HUES64 (cell line): ENCODE data around the gene TSHR. TPM values are rescaled to one million over a fixed set of nuclear protein-coding genes. Genes with fewer than 3 reads are reported as not detected.
A peak's percentile ranks its signal among the peaks of the same experiment; 100 is the strongest.
"Not testable (repeated sequence)": the region's sequence is repeated elsewhere in the genome, so short reads cannot be mapped to it uniquely, and the experiment has no call there.

Experiments used
- H3K27ac ChIP-seq: 2 replicates; pipeline ENCODE4 v1.7.0; 2013; ENCODE audit warnings: low read depth, low read length, inconsistent platforms
- H3K27me3 ChIP-seq: 2 replicates; pipeline ENCODE4 v1.6.1; 2013; ENCODE audit warnings: mild to moderate bottlenecking, low read length; ENCODE audit not compliant: insufficient read depth
- H3K36me3 ChIP-seq: 2 replicates; pipeline ENCODE4 v1.6.1; 2013; ENCODE audit warnings: mild to moderate bottlenecking, low read length; ENCODE audit not compliant: insufficient read depth
- H3K4me1 ChIP-seq: 2 replicates; pipeline ENCODE4 v1.6.1; 2013; ENCODE audit warnings: mild to moderate bottlenecking, low read length, moderate library complexity; ENCODE audit not compliant: insufficient read depth
- H3K4me3 ChIP-seq: 2 replicates; pipeline ENCODE4 v1.5.1; 2013; ENCODE audit warnings: mild to moderate bottlenecking, low read length, moderate library complexity
- H3K9ac ChIP-seq: 2 replicates; pipeline ENCODE4 v1.6.1; 2013; ENCODE audit warnings: mild to moderate bottlenecking, low read depth, low read length
- H3K9me3 ChIP-seq: 2 replicates; pipeline ENCODE4 v1.6.1; 2013; ENCODE audit warnings: low read depth, low read length; ENCODE audit not compliant: insufficient read depth
- WGBS: fragments of 150-250, 120-280 bp; methylation state at CpG from one replicate; pipeline ENCODE4 v1.1.7; 2013; ENCODE audit warnings: missing lambda C conversion rate; 5-methylcytosine and 5-hydroxymethylcytosine counted together
- polyA plus RNA-seq, 2 experiments: library from polyadenylated mRNA; stranded (reverse); fragments of 50-300 nt; gene quantifications; one replicate each; pipeline ENCODE4 v1.2.3, GENCODE V29; 2013

The TSHR gene
- polyA plus RNA-seq (2013, experiment 1 of 2), result not detected
- polyA plus RNA-seq (2013, experiment 2 of 2), result not detected

- Histone ChIP-seq H3K36me3 (no peaks in the 10 kb centered on the region), H3K27ac (no peak within 1 kb of the TSS), H3K9me3 (no peaks in the 10 kb centered on the region), H3K9ac (no peak within 1 kb of the TSS), H3K27me3 (peaks cover 32% of the 10 kb centered on the region), H3K4me1 (peaks cover 8% of the 10 kb centered on the region; the same call in 1 of the 2 replicates), H3K4me3 (peak within 1 kb of the TSS; percentile 64)
- WGBS, result 20% methylated on average over 21 of the region's 21 CpGs
Measured at GRCh38 chr14:80955416-80955941, at the start of gene TSHR. Gene TSHR (plus strand): TSS chr14:80955621. CDS start chr14:80955681, 60 bp downstream.

DNA sequence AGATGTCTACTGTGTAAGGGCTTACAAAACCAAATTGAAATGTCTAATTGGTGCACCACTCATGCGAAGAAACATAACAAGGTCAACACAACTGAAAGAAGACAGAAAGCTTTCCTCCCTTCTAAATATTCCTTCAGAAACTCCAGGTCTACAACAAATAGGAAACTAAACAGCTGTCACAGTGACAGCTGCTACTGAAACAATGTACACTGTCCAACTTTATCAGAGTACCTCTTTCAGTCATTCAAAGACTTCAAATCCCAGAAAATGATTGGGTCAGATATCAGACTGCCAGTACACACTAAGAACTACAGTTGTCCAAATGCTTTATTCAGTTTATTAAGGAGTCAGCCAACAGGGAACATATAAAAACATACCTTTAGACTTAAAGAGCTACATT is 49.1 kb upstream of the TSHR start:
- H3K4me1 ChIP-seq, result peaks cover 10% of the 10 kb centered on the region
- H3K36me3 ChIP-seq, result no peaks in the 10 kb centered on the region
- H3K27me3 ChIP-seq, result no peaks in the 10 kb centered on the region
- 96% methylated on average over 1 of the region's 1 CpG for WGBS
- no peaks in the 10 kb centered on the region for H3K9me3 ChIP-seq
- no peak overlapping the region for H3K4me3 ChIP-seq
- H3K27ac ChIP-seq, result no peak overlapping the region
- no peak overlapping the region for H3K9ac ChIP-seq

GRCh38 chr14:80906946-80907345 is 48.5 kb upstream of the TSHR start:
- H3K9ac ChIP-seq, result no peak overlapping the region
- WGBS, result 93% methylated on average over 4 of the region's 4 CpGs
- no peak overlapping the region for H3K4me3 ChIP-seq
- H3K27me3 ChIP-seq, result no peaks in the 10 kb centered on the region
- no peaks in the 10 kb centered on the region for H3K9me3 ChIP-seq
- H3K36me3 ChIP-seq, result no peaks in the 10 kb centered on the region
- peaks cover 7% of the 10 kb centered on the region for H3K4me1 ChIP-seq
- no peak overlapping the region for H3K27ac ChIP-seq

DNA sequence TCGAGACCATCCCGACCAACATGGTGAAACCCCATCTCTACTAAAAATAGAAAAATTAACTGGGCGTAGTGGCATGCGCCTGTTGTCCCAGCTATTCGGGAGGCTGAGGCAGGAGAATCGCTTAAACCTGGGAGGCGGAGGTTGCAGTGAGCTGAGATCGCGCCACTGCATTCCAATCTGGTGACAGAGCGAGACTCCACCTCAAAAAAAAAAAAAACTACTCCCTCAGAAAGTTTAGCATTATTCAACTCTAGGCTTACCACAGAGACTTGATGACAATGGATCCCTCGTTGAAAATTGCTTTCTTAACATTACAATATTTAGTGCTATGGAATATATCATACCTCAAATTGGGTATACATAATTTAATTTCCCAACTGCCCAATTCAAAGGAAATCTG is 43.4 kb upstream of the TSHR start:
- H3K36me3 ChIP-seq, result peaks cover 20% of the 10 kb centered on the region
- not testable (repeated sequence) for H3K27me3 ChIP-seq, H3K9me3 ChIP-seq, H3K27ac ChIP-seq, H3K4me1 ChIP-seq, H3K9ac ChIP-seq, H3K4me3 ChIP-seq
- 92% methylated on average over 10 of the region's 11 CpGs for WGBS

DNA sequence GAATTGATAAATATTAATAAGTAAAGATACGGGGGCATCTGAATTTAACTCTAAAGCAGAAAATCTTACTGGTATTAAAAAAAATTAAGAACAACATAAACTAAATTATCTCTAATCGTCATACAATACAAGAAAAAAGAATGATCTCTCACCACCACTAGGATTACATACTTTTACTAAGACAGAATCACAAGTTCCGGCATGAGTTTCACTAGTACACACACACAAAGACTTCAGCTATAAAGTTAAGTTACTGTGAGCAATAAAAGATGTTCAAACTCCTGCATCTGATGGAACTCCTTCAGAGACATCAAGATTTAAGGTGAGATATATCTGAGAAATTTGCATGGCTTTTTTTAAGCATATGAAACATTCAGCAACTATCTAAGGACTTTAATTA is 35.8 kb upstream of the TSHR start:
- no peaks in the 10 kb centered on the region for H3K9me3 ChIP-seq
- WGBS, result 95% methylated on average over 2 of the region's 3 CpGs
- no peaks in the 10 kb centered on the region for H3K27me3 ChIP-seq
- no peak overlapping the region for H3K9ac ChIP-seq
- H3K27ac ChIP-seq, result no peak overlapping the region
- no peak overlapping the region for H3K4me3 ChIP-seq
- H3K36me3 ChIP-seq, result peaks cover 13% of the 10 kb centered on the region; the same call in 1 of the 2 replicates
- peaks cover 9% of the 10 kb centered on the region for H3K4me1 ChIP-seq

GRCh38 chr14:80923368-80923767 is 32.1 kb upstream of the TSHR start:
- Histone ChIP-seq H3K27me3 (no peaks in the 10 kb centered on the region), H3K36me3 (no peaks in the 10 kb centered on the region), H3K4me3 (no peak overlapping the region), H3K9ac (no peak overlapping the region), H3K9me3 (no peaks in the 10 kb centered on the region), H3K27ac (no peak overlapping the region), H3K4me1 (peaks cover 13% of the 10 kb centered on the region)

DNA sequence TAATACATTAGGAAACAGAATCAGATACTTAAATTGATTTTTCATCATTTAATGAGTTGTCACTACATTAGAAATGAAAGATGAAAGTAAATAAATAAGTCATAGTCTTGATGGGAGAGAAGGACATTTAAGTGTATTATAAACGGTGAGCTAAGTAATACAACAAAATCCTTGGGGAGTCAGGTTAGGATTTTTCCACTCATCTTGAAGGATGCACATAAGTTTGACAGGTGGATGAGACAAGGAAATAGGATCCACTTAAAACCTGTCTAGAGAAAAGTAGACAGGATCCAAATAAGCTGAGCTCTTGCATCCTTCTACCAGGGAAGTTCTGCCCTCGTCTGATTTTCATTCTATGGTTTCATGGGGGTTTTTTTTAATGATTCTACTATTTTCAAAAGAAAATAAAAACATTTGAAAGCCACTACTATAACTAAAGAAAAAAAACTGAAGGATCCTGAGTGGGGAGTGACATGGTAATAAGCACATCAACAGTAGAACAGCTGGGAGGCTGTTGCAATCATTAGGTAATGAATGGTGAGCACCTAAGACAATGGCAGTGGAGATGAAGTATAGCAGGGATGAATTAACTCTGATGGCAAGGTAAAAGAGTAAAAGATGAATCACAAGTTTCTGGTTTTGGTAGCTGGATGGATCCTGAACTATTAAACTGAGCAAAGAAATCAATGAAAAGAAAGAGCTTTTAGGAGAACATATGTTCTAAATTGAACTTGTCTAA is 30.9 kb upstream of the TSHR start:
- Histone ChIP-seq H3K9me3 (no peaks in the 10 kb centered on the region), H3K4me3 (no peak overlapping the region), H3K27ac (no peak overlapping the region), H3K9ac (no peak overlapping the region), H3K4me1 (peaks cover 13% of the 10 kb centered on the region), H3K27me3 (no peaks in the 10 kb centered on the region), H3K36me3 (no peaks in the 10 kb centered on the region)
- whole genome bisulfite sequencing, result 100% methylated on average over 1 of the region's 2 CpGs

- Histone ChIP-seq H3K27ac (no peak overlapping the region), H3K4me3 (no peak overlapping the region), H3K9me3 (no peaks in the 10 kb centered on the region), H3K36me3 (no peaks in the 10 kb centered on the region), H3K9ac (no peak overlapping the region), H3K4me1 (peaks cover 13% of the 10 kb centered on the region), H3K27me3 (no peaks in the 10 kb centered on the region)
- WGBS, result 91% methylated on average over 4 of the region's 4 CpGs
Measured at GRCh38 chr14:80926397-80927082, 28.9 kb upstream of the TSHR start.

DNA sequence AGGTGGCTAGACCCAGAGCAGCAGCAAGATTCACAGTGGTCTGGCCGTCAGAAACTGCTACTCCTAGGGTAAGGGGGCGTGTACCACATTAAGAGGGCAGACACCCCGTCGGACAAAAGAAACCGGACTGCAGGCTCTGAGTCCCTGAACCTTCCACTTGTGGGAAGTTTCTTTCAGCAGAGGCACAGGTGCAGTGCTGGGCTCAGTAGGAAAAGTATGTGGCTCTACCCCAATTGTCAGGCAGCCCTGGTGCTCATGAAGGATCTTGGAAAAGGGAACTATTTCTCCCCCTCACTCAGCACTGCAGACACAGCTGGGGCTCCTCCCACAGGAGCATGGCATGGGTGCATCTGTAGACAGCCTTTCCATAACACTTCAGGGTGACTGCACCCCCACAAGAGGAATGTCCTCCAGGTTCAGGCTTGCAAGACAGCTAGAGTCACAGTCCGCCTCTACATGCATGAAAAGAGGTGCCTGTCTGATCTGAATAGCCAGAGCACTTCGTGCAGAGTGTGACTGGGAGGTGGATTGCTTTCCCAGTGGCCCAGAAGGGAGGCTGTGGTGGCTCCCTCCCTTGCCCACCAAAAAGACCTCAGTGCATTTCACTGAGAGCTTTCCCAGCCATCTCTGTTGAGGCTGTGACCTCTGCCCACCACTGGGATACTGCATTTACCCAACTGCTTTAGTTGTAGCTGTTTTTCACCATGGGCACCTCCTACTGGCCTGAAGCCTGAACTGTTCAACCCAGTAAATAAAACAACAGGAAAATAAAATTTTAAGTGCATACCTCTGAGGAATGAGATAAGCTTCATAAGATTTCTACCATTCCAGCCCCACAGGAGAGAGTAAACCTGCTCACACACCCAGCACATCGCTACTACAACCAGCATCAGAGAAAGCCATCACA is 28.1 kb upstream of the TSHR start:
- Histone ChIP-seq H3K27me3 (no peaks in the 10 kb centered on the region), H3K9me3 (no peaks in the 10 kb centered on the region), H3K27ac (no peak overlapping the region), H3K36me3 (no peaks in the 10 kb centered on the region), H3K4me1 (peaks cover 13% of the 10 kb centered on the region), H3K9ac (no peak overlapping the region), H3K4me3 (no peak overlapping the region)
- WGBS, result 92% methylated on average over 8 of the region's 8 CpGs

- Histone ChIP-seq H3K27ac (no peak overlapping the region), H3K36me3 (no peaks in the 10 kb centered on the region), H3K27me3 (no peaks in the 10 kb centered on the region), H3K9ac (no peak overlapping the region), H3K9me3 (no peaks in the 10 kb centered on the region), H3K4me1 (peaks cover under 1% of the 10 kb centered on the region; the same call in 1 of the 2 replicates), H3K4me3 (no peak overlapping the region)
- 96% methylated on average over 5 of the region's 5 CpGs for WGBS
Measured at GRCh38 chr14:80930095-80930494, 25.3 kb upstream of the TSHR start.
